H9 (cell line): ENCODE data around the gene AVPR2. TPM values are rescaled to one million over a fixed set of nuclear protein-coding genes. Genes with fewer than 3 reads are reported as not detected.

Experiments used
- DNase-seq: peaks from one replicate; pipeline ENCODE4 v3.0.0-alpha.2; 2017
- H2AFZ ChIP-seq: one replicate; pipeline ENCODE4 v1.6.1; 2013; ENCODE audit warnings: mild to moderate bottlenecking, low read length, control low read depth, moderate library complexity
- H2AK5ac ChIP-seq: 2 replicates; pipeline ENCODE4 v1.6.1; 2013; ENCODE audit warnings: low read length, control low read depth, mixed read lengths; ENCODE audit not compliant: insufficient read length
- H2BK120ac ChIP-seq: one replicate; pipeline ENCODE4 v1.6.1; 2013; ENCODE audit warnings: low read depth, mild to moderate bottlenecking, low read length, control low read depth, inconsistent platforms; ENCODE audit not compliant: poor library complexity, severe bottlenecking
- H2BK12ac ChIP-seq: 2 replicates; pipeline ENCODE4 v1.6.1; 2013; ENCODE audit warnings: low read length, control low read depth, mixed read lengths, low read depth; ENCODE audit not compliant: insufficient read length
- H2BK15ac ChIP-seq: 2 replicates; pipeline ENCODE4 v1.6.1; 2013; ENCODE audit warnings: low read depth, low read length, control low read depth
- H2BK20ac ChIP-seq: one replicate; pipeline ENCODE4 v1.6.1; 2013; ENCODE audit warnings: low read depth, mild to moderate bottlenecking, low read length, control low read depth, inconsistent platforms; ENCODE audit not compliant: poor library complexity, severe bottlenecking
- H2BK5ac ChIP-seq: 2 replicates; pipeline ENCODE4 v1.6.1; 2013; ENCODE audit warnings: low read length, control low read depth, mixed read lengths; ENCODE audit not compliant: insufficient read length
- H3K14ac ChIP-seq: 2 replicates; pipeline ENCODE4 v1.6.1; 2013; ENCODE audit warnings: low read length, control low read depth; ENCODE audit not compliant: insufficient read depth
- H3K18ac ChIP-seq: 2 replicates; pipeline ENCODE4 v1.6.1; 2013; ENCODE audit warnings: low read depth, mild to moderate bottlenecking, mixed read lengths, low read length, control low read depth; ENCODE audit not compliant: insufficient read length
- H3K23ac ChIP-seq: 2 replicates; pipeline ENCODE4 v1.6.1; 2013; ENCODE audit warnings: low read length, control low read depth, mixed read lengths, low read depth; ENCODE audit not compliant: insufficient read length
- H3K23me2 ChIP-seq: 2 replicates; pipeline ENCODE4 v1.6.1; 2013; ENCODE audit warnings: low read depth, mild to moderate bottlenecking, mixed read lengths, low read length, control low read depth; ENCODE audit not compliant: insufficient read length, poor library complexity, severe bottlenecking
- H3K27ac ChIP-seq: 2 replicates; pipeline ENCODE4 v1.5.1; 2013; ENCODE audit warnings: low read length, control low read depth, mixed read lengths, low read depth; ENCODE audit not compliant: insufficient read length
- H3K27me3 ChIP-seq: 2 replicates; pipeline ENCODE4 v1.6.1; 2013; ENCODE audit warnings: low read length, control low read depth, inconsistent platforms; ENCODE audit not compliant: insufficient read depth
- H3K4ac ChIP-seq: 2 replicates; pipeline ENCODE4 v1.6.1; 2013; ENCODE audit warnings: low read depth, mild to moderate bottlenecking, control low read depth, inconsistent platforms, low read length, moderate library complexity
- H3K4me1 ChIP-seq: 2 replicates; pipeline ENCODE4 v1.6.1; 2013; ENCODE audit warnings: low read length, control low read depth, inconsistent platforms; ENCODE audit not compliant: insufficient read depth
- H3K4me2 ChIP-seq: 2 replicates; pipeline ENCODE4 v1.6.1; 2013; ENCODE audit warnings: low read length, control low read depth, mixed read lengths; ENCODE audit not compliant: insufficient read length, insufficient read depth
- H3K56ac ChIP-seq: 2 replicates; pipeline ENCODE4 v1.6.1; 2013; ENCODE audit warnings: low read depth, mild to moderate bottlenecking, mixed read lengths, low read length, control low read depth; ENCODE audit not compliant: insufficient read length
- H3K79me1 ChIP-seq: 2 replicates; pipeline ENCODE4 v1.6.1; 2013; ENCODE audit warnings: low read depth, mild to moderate bottlenecking, moderate library complexity, low read length, control low read depth, inconsistent platforms; ENCODE audit not compliant: insufficient read depth, poor library complexity, severe bottlenecking
- H3K79me2 ChIP-seq: 2 replicates; pipeline ENCODE4 v1.6.1; 2013; ENCODE audit warnings: low read length, control low read depth, inconsistent platforms; ENCODE audit not compliant: insufficient read depth
- H3K9ac ChIP-seq: 2 replicates; pipeline ENCODE4 v1.6.1; 2013; ENCODE audit warnings: low read length, control low read depth, mixed read lengths; ENCODE audit not compliant: insufficient read length; ENCODE audit errors: extremely low read depth
- H3K9me3 ChIP-seq: one replicate; pipeline ENCODE4 v1.6.1; 2013; ENCODE audit warnings: low read depth, low read length, inconsistent platforms; ENCODE audit not compliant: control insufficient read depth
- H3T11ph ChIP-seq: one replicate; pipeline ENCODE4 v1.6.1; 2013; ENCODE audit warnings: mild to moderate bottlenecking, low read length, control low read depth, inconsistent platforms
- H4K20me1 ChIP-seq: one replicate; pipeline ENCODE4 v1.6.1; 2013; ENCODE audit not compliant: control insufficient read depth, insufficient read length, insufficient read depth
- H4K5ac ChIP-seq: 2 replicates; pipeline ENCODE4 v1.6.1; 2013; ENCODE audit warnings: low read depth, mild to moderate bottlenecking, mixed read lengths, low read length, control low read depth; ENCODE audit not compliant: insufficient read length
- H4K8ac ChIP-seq: replicated peaks from 2 replicates; pipeline ENCODE4 v1.6.1; 2013; ENCODE audit warnings: low read length, control low read depth, mixed read lengths, low read depth; ENCODE audit not compliant: insufficient read length
- H4K91ac ChIP-seq: 2 replicates; pipeline ENCODE4 v1.6.1; 2013; ENCODE audit warnings: low read depth, mild to moderate bottlenecking, moderate library complexity, mixed read lengths, low read length, control low read depth; ENCODE audit not compliant: insufficient read length
- H3K27ac Mint-ChIP-seq, 3 experiments: 2 replicates in 2 of 3; 3 replicates in 1 of 3; pipeline ENCODE4 v1.8.0; 2020 to 2021; ENCODE audit warnings: mixed read lengths in 3 of 3, mild to moderate bottlenecking in 1 of 3, moderate library complexity in 1 of 3
- H3K27me3 Mint-ChIP-seq: 2 replicates; pipeline ENCODE4 v1.8.0; 2021; ENCODE audit warnings: low read depth, mild to moderate bottlenecking, moderate library complexity, mixed read lengths
- H3K36me3 Mint-ChIP-seq, 3 experiments: 2 replicates in 2 of 3; 3 replicates in 1 of 3; pipeline ENCODE4 v1.8.0; 2020 to 2021; ENCODE audit warnings: low read depth in 3 of 3, mixed read lengths in 3 of 3; ENCODE audit not compliant: insufficient read depth in 1 of 3
- H3K4me1 Mint-ChIP-seq, 2 experiments: 2 replicates each; pipeline ENCODE4 v1.8.0; 2020; ENCODE audit warnings: mixed read lengths in 2 of 2
- H3K4me3 Mint-ChIP-seq, 2 experiments: 2 replicates in 1 of 2; 3 replicates in 1 of 2; pipeline ENCODE4 v1.8.0; 2020 to 2021; ENCODE audit warnings: mild to moderate bottlenecking in 2 of 2, mixed read lengths in 2 of 2, moderate library complexity in 1 of 2
- H3K9me3 Mint-ChIP-seq, 2 experiments: 2 replicates in 1 of 2; 3 replicates in 1 of 2; pipeline ENCODE4 v1.8.0; 2020; ENCODE audit warnings: mild to moderate bottlenecking in 2 of 2, mixed read lengths in 2 of 2, moderate library complexity in 1 of 2
- CTCF ChIP-seq: fragments of 200-600 bp; sonication (generic); conservative IDR thresholded peaks from 3 replicates; pipeline ENCODE4 v1.8.0; 2021; ENCODE audit warnings: antibody characterized with exemption, mild to moderate bottlenecking
- WGBS: extraction: QIAGEN DNeasy Blood & Tissue Kit; methylation state at CpG from one replicate; pipeline ENCODE4 v1.1.7; 2013; ENCODE audit warnings: missing lambda C conversion rate, low lambda C conversion rate, mixed read lengths; ENCODE audit not compliant: insufficient read length; ENCODE audit errors: extremely low coverage; 5-methylcytosine and 5-hydroxymethylcytosine counted together
- total RNA-seq: library from RNA; stranded (reverse); gene quantifications from 2 replicates; pipeline ENCODE4 v1.2.1, GENCODE V29; 2021

Gene AVPR2
- total RNA-seq, 1 experiment from 2014 or later, result not detected

GRCh38 chrX:153871451-153871850, 33.0 kb upstream of the AVPR2 start:
- Histone ChIP-seq H4K8ac (no peak overlapping the region), H4K20me1 (no peaks in the 10 kb centered on the region), H3K27ac (no peak overlapping the region), H3K9me3 (peaks cover 6% of the 10 kb centered on the region), H2AK5ac (no peak overlapping the region), H3K9ac (no peak overlapping the region), H3K4me2 (no peak overlapping the region), H3K14ac (no peak overlapping the region), H3K56ac (no peak overlapping the region), H4K5ac (no peak overlapping the region), H2BK5ac (no peak overlapping the region), H3K23ac (no peak overlapping the region), H3K4ac (no peak overlapping the region), H3T11ph (no peak overlapping the region), H2BK120ac (no peak overlapping the region), H3K4me1 (no peaks in the 10 kb centered on the region; the same call in 1 of the 2 replicates), H3K79me1 (no peaks in the 10 kb centered on the region), H3K23me2 (no peaks in the 10 kb centered on the region), H3K27me3 (no peaks in the 10 kb centered on the region), H2BK20ac (no peak overlapping the region), H3K79me2 (no peaks in the 10 kb centered on the region), H2AFZ (no peak overlapping the region), H2BK12ac (no peak overlapping the region), H4K91ac (no peak overlapping the region), H2BK15ac (no peak overlapping the region), H3K18ac (no peak overlapping the region)
- peaks cover 63 to 90% of the 10 kb centered on the region in 2 experiments for H3K9me3 Mint-ChIP-seq
- peaks cover 8 to 36% (median 23%) of the 10 kb centered on the region in 3 experiments; a peak in 6 of 7 replicates for H3K36me3 Mint-ChIP-seq
- WGBS, result no CpG with 5 or more reads among the region's 6 CpGs
- H3K27me3 Mint-ChIP-seq, result no peaks in the 10 kb centered on the region; the same call in 1 of the 2 replicates
- H3K27ac Mint-ChIP-seq, result no peak overlapping the region
- H3K4me3 Mint-ChIP-seq, result no peak overlapping the region
- DNase-seq, result no peak
- peaks cover 7 to 31% of the 10 kb centered on the region in 2 experiments for H3K4me1 Mint-ChIP-seq
- no peak for TF ChIP-seq CTCF
